Activated naive CD4-positive, alpha-beta T cell treated with Interleukin-2 at 50 U/mL for 16 hours (primary cell): ENCODE results near the gene LANCL2.
"Not testable (repeated sequence)": the region's sequence is repeated elsewhere in the genome, so short reads cannot be mapped to it uniquely, and the experiment has no call there.

ENCODE experiments used
- DNase-seq: peaks from one replicate; pipeline ENCODE4 v3.0.0-alpha.2; 2020

LANCL2 gene, protein sequence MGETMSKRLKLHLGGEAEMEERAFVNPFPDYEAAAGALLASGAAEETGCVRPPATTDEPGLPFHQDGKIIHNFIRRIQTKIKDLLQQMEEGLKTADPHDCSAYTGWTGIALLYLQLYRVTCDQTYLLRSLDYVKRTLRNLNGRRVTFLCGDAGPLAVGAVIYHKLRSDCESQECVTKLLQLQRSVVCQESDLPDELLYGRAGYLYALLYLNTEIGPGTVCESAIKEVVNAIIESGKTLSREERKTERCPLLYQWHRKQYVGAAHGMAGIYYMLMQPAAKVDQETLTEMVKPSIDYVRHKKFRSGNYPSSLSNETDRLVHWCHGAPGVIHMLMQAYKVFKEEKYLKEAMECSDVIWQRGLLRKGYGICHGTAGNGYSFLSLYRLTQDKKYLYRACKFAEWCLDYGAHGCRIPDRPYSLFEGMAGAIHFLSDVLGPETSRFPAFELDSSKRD

DNA sequence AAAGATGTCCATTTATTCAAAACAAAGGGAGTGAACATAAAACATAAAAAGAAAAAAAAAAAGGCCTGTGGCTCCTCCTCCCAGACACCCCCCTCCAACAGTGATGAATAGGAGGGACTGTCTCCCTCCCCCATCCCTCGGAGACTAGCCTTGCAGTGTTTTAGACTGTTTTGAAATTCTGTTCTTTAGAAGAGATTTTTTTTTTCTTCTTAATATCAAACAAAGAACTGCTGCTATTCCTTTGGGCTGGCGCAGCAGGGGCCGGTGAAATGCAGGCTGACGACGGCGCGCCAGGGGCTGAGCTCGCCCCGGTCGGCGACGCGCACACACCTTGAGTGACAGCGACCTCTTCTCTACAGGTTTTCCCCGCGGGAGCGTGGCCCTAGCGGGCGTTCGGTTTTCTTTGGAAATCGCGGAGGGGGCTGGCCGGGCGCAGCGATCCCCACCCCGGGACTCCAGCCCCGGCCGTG lies at the start of gene LANCL2:
Gene LANCL2, plus strand, starts transcription at position 133 of the 470 bp plus-strand sequence. CDS start 689 bp downstream, outside the sequence.
- peak; percentile 57 for DNase-seq

DNA sequence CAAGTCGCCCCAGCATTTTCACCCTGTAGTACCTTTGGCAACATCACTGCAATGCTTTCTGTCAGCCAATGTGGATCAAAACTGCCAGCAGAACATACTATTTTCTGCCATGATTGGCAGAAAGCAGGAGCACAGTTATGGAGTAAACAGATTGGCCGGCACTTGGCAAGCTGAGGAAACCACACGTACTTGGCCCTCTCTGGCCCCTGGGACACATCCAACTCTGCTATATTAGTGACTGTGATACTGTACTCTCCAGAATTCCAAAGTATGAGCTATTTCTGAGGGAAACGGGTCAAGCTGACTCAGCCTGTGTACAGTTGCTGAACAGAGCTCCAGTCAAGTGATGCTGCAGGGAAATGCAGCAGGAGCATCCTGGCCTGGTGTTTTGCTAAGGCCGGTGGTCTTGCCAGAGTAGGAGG lies 39.8 kb upstream of the LANCL2 start:
- no peak for DNase-seq

DNA sequence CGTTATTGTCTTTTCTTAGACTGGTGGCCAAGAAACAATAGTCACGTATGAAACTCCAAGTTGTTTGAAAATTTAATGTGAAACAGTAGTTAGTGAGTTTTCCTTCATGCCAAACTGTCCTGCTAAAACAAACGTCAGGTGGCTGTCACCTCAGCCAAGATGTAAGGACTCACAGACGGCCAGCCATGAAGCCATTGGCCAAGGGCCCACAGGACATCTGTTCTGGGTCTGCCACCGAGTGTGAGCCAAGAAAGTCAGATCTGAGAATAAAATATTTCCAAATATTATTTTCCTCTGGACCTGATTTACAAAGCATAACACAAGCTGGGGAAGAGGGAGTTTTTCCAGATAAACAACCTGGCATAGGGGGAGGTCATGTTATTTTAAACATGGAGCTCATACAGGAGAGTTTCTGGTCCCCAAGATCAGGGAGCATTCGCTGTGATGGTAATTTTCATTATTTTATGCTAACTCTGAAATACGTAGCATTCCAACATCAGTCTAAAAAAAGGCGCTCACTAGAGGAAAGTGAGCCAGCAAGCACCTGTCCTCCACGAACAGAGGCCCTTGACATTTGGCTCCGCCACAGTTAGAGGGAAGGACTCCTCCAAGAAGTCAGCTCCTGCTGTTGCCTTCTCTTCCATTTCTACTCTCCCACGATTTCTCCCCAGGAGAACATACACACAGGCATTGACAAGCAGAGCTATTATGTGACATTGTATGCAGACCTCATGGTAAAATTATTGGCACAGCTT lies 38.9 kb upstream of the LANCL2 start:
- DNase-seq = no peak

DNA sequence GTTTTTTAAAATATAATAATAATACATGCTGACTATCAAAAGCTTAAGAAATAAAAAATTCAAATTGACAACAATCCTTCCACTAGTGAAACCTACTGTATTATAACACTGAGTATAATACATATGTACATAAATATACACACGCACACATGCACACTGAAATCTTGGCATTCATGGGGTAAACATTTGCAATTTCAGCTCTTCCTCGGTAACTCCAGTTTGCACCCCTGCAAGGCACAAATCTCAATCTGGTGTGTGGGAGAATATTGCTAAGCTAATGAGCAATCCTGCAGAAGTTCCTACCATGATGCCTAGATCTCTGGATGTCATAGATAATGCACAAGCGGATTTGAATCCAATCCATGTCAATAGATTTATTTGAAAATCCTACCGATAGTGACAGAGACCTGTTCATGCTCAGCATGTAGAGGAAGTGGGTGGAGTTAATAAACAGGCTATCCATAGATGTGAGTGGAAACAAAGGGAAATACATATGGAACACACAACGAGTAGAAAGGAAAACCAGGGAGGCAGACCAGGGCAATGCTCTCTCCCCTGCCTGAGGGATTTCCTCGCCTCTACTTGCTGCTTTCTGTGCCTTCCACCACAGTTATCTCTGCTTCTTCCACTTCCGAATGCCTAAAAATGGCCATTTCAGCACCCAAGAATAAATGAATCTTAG lies 38.1 kb upstream of the LANCL2 start:
- no peak for DNase-seq

DNA sequence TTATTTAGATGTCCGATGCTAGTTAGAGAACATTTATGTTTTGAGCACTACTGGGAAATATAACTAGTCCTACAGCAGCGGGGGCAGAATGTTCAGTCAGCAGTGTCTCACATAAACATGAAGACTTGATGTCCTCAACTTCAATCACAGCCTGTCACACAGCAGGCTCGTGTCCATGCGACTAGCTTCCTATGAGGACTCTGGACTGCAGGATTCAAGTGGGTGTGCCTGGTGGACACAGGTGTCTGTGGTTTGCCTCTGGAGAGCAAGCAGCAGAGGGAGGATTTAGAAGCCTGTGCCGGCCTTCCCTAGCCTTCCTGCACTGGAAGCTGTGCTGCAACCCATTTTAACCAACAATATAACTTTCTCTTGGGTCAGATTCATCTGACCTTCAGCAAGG lies 30.0 kb upstream of the LANCL2 start:
- DNase-seq = no peak

DNA sequence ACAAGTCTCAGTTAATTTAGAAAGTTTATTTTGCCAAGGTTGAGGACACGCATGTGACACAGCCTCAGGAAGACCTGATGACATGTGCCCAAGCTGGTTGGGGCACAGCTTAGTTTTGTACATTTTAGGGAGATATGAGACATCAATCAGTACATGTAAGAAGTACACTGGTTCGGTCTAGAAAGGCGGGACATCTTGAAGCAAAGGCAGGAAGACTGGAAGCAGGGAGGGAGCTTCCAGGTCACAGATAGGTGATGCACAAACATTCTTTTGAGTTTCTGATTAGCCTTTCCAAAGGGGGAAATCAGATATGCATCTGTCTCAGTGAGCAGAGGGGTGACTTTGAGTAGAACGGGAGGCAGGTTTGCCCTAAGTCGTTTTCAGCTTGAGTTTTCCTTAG lies 29.4 kb upstream of the LANCL2 start:
- DNase-seq = no peak

DNA sequence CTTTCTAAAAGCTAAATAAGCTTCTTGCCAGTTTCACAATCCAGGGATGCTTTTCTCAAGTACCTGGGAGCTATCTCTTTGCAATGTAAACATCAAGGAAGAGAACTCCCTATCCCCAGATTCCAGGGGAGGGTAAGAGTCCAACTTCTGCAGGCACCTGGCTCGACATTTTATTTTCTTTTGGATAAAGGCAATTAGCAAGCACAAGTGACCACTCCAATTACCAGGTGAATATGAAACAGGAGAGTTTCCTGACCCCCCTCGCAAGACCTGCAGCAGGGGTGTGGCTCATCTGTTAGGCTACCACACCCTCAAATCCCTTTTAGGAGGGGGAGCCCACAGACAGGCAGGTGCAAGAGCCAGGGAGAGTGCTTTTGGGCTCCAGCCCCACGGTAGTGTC lies 28.6 kb upstream of the LANCL2 start:
- DNase-seq = no peak

DNA sequence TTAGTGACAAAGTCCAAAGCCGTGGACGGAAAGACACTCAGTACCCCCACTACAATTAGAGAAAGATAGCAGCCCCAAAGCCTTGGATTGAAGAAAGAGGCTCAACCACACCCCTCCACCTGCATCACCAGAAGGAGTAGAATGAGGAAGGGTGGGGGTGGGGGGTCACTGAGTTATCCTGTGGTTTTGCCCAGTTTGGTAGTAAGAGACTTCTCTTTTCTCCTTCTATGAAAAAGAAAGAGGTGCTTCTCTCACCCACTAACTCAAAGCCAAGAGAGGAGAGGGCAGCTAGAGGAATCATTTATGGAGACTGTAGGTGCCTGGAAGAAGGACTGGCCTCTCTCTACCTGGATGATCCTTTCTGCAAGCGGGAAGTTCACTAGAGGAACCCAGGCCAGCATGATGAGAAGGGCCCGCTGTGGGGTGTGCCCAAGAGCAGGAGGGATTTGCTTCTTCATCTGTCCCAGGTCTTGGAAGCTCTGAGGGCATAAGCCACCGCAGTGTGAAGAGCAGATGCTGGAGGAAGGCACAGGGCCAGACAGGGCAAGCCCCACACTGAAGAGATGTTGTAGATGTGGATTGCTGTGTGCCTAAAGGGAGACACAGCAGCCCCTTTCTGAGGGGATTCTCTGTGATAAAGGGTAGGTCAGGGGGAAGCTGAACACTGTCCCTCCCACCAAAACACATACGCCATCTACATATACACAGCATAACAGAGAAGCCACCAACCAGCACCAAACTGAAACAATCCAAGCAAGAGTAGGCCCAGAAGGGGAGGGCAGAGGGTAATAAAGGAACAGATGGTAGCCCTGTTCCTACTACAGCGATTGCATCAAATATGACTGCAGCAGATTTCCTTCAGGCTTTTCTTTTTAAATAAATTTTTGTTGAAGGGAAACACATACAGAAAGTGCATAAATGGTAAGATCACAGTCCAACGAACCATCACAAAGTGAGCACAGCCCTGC lies 25.8 kb upstream of the LANCL2 start:
- DNase-seq = no peak

DNA sequence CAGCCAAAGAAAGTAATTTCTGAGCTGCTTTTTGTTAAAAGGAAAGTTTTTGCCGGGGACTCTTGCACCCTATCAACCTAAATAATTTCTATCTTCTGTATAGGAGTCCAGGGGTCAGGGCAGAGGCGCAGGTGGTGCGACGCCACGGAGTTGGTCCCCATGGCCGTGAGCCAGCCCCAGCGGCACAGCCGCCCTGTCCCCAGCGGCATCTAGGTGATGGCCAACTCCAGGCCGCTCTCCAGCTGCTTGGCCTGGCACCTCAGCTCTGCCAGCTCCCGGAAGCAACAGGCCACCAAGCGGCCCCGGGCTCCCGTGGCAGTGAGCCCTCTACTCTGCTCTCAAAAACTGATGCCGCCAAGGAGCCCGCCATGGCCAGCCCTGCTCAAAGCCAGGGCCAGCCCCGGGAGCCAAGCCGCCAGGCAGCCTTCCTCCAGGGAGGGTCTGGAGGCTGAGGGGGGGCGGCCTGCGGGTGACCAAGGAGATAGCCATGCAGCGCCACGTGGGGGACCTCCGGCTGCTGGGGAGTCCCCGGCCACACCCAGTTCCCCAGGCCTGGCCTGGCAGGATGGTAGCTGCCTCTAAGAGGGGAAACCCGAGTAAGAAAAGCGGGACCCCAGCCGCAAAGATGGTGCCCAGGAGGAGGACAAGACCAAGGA lies 22.8 kb upstream of the LANCL2 start:
- DNase-seq = no peak

DNA sequence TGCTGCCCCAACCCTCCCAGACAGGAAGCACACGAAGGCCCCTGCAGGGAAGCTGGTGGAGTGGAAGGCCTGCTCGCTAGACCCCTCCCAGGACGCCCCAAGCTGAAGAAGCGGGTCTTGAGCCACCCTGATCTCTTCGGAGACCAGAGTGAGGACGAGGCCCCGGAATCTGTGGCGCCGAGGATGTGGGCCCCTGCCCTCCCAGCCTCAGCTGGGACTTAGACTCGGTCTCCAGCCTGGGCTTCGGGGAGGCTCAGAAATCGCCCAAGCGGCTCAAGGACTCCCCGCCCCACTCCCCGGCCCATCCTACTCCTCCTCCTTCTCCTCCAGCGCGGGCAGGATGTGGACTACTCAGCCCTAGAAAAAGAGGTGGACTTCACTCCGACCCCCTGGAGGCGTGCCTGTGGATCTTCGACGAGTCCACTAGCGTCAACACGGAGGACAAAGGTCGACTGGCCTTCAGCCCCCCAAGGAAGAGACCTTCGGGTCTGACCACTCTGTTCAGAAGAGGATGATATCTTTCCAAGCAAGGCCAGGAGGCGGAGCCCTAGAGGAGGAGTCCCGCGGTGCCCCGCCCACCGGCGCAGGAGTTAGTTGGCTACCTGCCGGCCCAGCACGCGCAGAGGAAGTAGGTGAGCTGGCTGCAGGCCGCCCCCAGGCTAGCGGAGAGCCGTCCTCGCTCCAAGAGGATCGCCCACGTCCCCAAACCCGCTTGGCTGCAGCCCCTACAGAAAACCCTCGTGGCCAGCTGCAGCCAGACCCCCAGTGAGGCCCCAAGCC lies 21.9 kb upstream of the LANCL2 start:
- DNase-seq = no peak

DNA sequence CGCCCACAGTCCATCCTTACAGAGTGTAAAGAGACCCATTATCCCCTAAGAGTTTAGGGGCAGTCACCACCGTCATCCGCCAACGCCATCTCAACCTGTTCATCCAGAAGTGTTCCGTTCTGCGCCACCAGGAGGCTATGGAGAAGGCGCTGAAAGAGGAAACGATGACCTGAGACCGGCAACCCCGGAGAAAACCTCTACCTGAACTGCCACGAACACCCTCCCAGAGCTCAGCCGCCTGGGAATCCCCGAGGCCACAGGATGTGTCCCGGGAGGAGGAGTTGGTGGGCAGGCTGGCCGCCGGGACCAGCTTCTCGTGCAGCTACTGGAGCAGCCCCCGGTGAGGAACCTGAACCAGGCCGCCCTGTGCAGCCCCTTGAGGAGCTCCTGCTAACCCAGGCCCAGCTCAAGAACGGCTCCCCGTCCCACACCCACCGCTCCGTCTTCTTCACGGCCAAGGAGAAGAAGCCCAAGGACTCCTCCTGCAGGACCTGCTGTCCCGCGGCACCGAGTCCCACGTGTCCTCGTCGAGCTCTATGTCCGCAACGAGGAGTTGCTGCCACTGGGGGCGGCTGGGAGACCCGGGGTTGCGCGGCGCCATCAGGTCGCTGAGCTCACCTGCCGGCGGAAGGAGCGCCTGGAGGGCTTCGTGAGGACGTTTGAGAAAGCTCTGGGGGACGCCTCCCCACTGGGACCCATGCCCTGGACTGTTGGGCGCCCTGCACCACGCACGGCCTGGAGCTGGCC lies 21.1 kb upstream of the LANCL2 start:
- DNase-seq = no peak

DNA sequence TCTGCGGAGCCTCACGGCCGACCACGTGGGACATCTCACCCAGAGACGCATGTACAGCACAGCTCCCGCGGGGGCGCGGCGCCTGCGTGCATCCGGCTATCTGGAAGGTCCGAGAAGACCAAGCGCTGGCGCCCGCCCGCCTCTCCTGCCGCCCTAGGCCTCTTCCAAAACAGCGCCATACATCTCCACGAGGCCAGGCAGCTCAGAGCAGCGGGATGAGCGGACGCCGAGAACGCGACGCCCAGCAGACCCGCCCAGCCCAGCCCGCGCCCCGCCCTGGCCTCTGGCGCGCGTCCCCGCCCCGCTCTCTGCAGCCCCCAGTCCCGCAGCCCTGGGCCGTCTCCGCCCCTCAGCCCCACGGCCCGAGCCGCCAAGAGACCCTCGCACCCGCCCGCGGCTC lies 20.3 kb upstream of the LANCL2 start:
- DNase-seq = no peak

DNA sequence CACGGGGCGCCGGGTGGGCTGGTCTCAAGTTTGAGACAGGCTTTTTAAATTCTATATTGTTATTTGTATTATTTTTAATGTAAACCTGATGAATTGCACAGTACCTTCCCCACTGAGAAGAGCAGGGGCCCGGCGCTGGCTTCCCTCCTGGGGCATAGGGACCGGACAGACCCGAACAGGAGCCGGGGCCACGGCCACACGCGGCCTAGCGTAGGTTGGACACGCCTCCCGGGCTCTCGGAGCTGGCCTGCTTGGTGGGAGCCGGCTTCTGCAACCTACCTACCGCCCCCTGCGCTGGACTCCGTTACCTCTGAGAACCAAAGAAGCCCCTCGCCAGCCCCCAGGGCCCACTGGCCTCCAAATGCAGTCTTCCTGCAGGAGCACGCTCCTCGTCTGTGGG lies 19.8 kb upstream of the LANCL2 start:
- DNase-seq = no peak

DNA sequence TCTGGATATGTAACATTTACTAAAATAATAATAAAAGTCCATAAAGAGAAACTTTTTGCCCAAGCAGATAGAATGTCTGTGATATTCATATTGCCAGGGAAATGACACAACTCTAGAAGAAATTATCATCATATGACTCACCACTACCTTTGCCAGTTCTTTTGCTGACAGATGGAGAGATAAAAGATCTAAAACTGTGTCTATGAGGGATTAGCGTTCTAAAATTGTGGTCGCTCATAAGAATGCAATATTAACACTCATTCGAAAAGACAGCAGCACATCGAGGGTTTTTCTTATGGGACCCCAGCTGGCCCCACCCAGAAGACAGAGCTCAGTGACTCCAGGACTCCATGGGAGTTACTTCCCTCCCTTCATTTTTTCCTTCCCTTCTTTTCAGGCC lies 16.6 kb upstream of the LANCL2 start:
- no peak for DNase-seq

DNA sequence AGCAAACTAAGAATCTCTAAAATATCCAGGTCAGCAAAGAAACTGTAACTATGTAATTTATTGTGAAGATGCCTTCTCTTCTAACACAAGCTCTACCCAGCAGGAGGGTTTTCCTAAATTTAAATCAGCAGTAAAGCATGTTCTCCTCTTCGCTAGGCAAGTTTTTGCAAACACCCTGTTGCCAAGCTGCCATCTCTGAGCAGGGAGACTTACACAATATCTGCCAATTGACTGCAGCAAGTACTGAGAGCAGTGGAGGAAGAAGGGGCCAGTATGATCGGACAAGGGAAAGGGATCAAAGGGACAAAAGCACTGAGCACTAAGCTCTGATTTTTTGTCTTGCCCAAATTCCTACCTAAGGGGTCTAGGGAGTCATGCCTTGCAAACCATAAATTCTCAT lies 16.0 kb upstream of the LANCL2 start:
- DNase-seq = no peak

DNA sequence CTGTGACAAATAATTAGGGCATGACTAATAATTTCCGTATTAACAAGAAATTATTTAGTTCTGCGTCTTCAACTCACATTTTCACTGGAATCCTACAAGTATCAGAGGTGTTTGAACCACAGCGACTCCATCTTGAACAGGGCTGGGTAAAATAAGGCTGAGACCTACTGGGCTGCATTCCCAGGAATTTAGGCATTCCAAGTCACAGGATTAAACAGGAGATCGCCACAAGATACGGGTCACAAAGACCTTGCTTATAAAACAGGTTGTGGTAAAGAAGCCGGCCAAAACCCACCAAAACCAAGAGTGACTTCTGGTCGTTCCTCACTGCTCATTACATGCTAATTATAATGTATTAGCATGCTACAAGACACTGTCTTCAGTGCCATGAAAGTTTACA lies 14.9 kb upstream of the LANCL2 start:
- DNase-seq = no peak

DNA sequence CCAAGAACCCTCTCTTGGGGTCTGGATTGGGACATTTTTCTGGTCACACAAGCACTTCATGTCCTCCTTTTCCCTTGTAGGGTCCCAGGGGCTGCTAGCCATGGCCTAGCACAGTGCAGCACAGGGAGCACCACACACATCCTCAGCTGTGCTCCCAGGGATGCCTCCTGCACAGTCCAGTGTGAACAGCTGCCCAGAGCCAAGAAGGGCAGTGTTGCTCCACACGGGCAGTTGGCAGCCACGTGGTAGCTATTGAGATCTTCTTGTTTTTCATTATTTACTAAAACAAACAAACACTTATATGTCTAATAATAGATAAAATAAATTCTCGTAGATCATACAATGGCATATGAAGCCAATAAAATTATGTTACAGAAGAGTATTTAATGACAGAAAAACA lies 13.9 kb upstream of the LANCL2 start:
- no peak for DNase-seq

DNA sequence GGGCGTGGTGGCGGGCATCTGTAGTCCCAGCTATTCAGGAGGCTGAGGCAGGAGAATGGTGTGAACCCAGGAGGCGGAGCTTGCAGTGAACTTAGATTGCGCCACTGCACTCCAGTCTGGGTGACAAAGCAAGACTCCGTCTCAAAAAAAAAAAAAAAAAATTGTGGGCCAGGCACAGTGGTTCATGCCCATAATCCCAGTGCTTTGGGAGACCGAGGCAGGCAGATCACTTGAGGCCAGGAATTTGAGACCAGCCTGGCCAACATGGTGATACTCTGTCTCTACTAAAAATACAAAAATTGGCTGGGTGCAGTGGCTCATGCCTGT lies 12.2 kb upstream of the LANCL2 start:
- not testable (repeated sequence) for DNase-seq

DNA sequence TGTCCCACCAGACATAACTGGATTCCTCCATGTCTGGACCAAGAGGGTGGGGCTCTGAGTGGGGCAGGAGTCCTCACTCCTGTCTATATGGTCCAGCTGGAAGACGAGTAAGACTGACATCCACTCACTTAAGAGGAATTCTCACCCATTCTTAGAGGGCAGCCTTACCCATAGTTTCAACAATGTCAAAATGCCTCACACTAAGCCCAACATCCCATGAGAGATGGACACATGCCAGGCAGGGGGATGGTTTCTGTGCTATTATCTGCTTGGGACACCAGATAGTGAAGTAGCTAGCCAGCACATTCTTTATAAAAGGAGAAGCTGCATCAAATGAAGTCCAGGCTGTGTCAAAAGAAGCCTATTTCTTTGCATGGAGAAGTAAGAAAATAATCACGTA lies 4.7 kb upstream of the LANCL2 start:
- DNase-seq = no peak

DNA sequence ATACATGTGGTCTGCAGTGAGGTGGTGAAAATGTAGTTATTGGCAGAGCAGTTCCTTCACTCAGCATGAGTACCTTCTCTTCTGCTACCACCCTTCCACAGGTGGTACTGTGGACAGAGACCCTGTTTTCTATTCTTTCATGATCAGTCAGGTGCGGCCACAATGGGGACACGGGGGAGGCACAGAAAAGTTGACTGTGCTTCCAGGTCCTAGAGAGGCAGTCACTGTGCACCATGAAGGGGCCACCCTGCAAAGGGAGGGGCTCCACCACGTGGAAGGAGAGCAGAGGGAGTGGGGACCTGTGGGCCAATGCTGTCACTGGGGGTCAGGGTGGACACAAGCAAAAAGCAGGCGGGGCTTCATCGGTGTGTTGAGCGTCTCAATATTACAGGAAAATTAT lies 3.6 kb upstream of the LANCL2 start:
- DNase-seq = no peak
